ENCODE data around the gene ERC2. TPM values are rescaled to one million over a fixed set of nuclear protein-coding genes. Genes with fewer than 3 reads are reported as not detected.

Gene ERC2
- total RNA-seq, 1 experiment from 2014 or later = 0.90 TPM

DNA sequence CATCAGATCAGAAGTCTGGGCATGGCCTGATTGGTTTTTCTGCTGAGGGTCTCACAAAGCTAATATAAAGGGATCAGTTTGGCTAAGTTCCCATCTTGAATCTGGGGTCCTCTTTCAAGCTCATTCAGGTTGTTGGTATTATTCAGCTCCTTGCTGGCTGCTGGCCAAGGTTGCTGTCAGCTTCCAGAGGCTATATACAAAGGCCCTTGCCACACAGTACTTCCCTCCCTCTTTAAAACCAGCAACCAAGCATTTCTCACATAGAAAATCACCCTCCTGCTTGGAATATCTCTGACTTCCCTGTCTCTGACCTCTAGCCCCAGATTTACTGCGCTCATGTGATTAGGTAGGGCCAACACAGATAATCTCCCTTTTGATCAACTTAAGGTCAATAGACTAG is 442.9 kb downstream of the ERC2 start:
- peak; percentile 40 for DNase-seq (ENCODE audit: low spot score)
- intact Hi-C loops (cut with micrococcal nuclease; ENCODE audit: unreplicated experiment) = no loop called here
- H3K4me1 ChIP-seq (ENCODE audit: insufficient read depth, low read length, poor library complexity, severe bottlenecking) = peaks cover 28% of the 10 kb centered on the region
- POLR2A ChIA-PET (ENCODE audit: low non-redundant PET) = interaction anchor here (0.6 kb wide), 1 partner anchor 39 kb away, joined by 7 read pairs; no protein-coding TSS in a partner anchor
- H3K27me3 ChIP-seq (replicated peaks; ENCODE audit: insufficient read depth, low read depth, low read length, poor library complexity) = no peaks in the 10 kb centered on the region
- no peaks in the 10 kb centered on the region for H3K9me3 ChIP-seq (ENCODE audit: low read depth, low read length, poor library complexity, severe bottlenecking)
- TF ChIP-seq EZH2 (IDR thresholded peaks at IDR 0.05; ENCODE audit: borderline replicate concordance, low read depth, low read length, poor library complexity, severe bottlenecking) = no peak
- TF ChIP-seq, protein P1, sequence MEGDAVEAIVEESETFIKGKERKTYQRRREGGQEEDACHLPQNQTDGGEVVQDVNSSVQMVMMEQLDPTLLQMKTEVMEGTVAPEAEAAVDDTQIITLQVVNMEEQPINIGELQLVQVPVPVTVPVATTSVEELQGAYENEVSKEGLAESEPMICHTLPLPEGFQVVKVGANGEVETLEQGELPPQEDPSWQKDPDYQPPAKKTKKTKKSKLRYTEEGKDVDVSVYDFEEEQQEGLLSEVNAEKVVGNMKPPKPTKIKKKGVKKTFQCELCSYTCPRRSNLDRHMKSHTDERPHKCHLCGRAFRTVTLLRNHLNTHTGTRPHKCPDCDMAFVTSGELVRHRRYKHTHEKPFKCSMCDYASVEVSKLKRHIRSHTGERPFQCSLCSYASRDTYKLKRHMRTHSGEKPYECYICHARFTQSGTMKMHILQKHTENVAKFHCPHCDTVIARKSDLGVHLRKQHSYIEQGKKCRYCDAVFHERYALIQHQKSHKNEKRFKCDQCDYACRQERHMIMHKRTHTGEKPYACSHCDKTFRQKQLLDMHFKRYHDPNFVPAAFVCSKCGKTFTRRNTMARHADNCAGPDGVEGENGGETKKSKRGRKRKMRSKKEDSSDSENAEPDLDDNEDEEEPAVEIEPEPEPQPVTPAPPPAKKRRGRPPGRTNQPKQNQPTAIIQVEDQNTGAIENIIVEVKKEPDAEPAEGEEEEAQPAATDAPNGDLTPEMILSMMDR (conservative IDR thresholded peaks at IDR 0.05; ENCODE audit: low read depth, low read length) = no peak
- no TSS peak for BruUV-seq (replicated peaks)
- no peaks in the 10 kb centered on the region for H3K36me3 ChIP-seq (ENCODE audit: insufficient read depth, low read length, poor library complexity, severe bottlenecking)
- H3K4me3 ChIP-seq (ENCODE audit: low read depth, low read length, poor library complexity, severe bottlenecking) = no peak overlapping the region
- peak overlapping the region; percentile 93 for H3K27ac ChIP-seq (ENCODE audit: low read depth, low read length, poor library complexity, severe bottlenecking)
- CTCF ChIA-PET = no interaction called here

DNA sequence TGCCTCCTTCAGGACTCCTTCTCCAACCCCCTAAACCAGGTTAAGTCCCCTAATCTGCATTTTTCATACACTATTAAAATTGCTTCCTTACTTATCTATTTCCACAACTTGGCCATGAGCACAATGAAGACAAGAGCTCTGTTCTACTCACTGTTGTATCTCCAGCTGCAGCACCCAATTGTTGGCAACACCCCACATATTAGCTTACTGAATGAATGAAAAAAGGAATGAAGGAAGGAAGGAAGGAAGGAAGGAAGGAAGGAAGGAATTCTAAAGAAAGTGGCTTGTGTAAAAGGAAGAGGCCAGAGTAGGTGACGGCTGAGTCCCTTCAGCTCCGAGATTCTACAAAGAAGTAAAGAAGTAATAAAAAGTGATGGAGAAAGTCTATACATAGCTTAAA is 444.7 kb downstream of the ERC2 start:
- H3K4me3 ChIP-seq (ENCODE audit: low read depth, low read length, poor library complexity, severe bottlenecking) = no peak overlapping the region
- POLR2A ChIA-PET (ENCODE audit: low non-redundant PET) = no interaction called here

DNA sequence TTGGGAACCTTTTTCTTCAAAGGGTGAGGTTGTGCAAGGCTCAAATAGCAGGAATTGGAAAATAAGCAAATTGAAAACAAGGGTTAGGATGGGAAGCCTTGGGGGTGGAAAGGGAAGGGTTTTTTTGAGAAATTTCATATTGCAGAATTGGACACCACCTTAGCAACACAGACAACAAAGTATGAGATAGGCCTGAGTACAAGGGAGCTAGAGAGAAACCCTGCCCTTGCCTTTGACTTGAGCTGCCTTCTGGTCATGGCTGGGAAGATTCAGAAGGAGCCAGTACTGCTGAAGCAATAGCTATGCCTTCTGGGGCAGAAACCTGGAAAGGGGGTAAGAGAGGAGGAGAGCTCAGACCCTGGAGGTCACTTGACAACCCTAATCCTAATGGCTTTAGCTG is 445.6 kb downstream of the ERC2 start:
- POLR2A ChIA-PET (ENCODE audit: low non-redundant PET) = no interaction called here
- Histone ChIP-seq H3K27me3 (replicated peaks; ENCODE audit: insufficient read depth, low read depth, low read length, poor library complexity) (no peaks in the 10 kb centered on the region), H3K4me3 (ENCODE audit: low read depth, low read length, poor library complexity, severe bottlenecking) (no peak overlapping the region), H3K4me1 (ENCODE audit: insufficient read depth, low read length, poor library complexity, severe bottlenecking) (peaks cover 28% of the 10 kb centered on the region), H3K27ac (ENCODE audit: low read depth, low read length, poor library complexity, severe bottlenecking) (peak overlapping the region; percentile 81), H3K9me3 (ENCODE audit: low read depth, low read length, poor library complexity, severe bottlenecking) (no peaks in the 10 kb centered on the region), H3K36me3 (ENCODE audit: insufficient read depth, low read length, poor library complexity, severe bottlenecking) (no peaks in the 10 kb centered on the region)
- TF ChIP-seq EZH2 (IDR thresholded peaks at IDR 0.05; ENCODE audit: borderline replicate concordance, low read depth, low read length, poor library complexity, severe bottlenecking) = no peak
- TF ChIP-seq, protein P1 (conservative IDR thresholded peaks at IDR 0.05; ENCODE audit: low read depth, low read length) = no peak
- DNase-seq (ENCODE audit: low spot score) = no peak
- intact Hi-C loops (cut with micrococcal nuclease; ENCODE audit: unreplicated experiment) = no loop called here
- BruUV-seq (replicated peaks) = no TSS peak
- CTCF ChIA-PET = no interaction called here

More for the DNA sequence above, 444.7 kb downstream of the ERC2 start:
- Histone ChIP-seq H3K4me1 (ENCODE audit: insufficient read depth, low read length, poor library complexity, severe bottlenecking) (peaks cover 28% of the 10 kb centered on the region), H3K9me3 (ENCODE audit: low read depth, low read length, poor library complexity, severe bottlenecking) (no peaks in the 10 kb centered on the region), H3K27ac (ENCODE audit: low read depth, low read length, poor library complexity, severe bottlenecking) (peak overlapping the region; percentile 93), H3K27me3 (replicated peaks; ENCODE audit: insufficient read depth, low read depth, low read length, poor library complexity) (no peaks in the 10 kb centered on the region), H3K36me3 (ENCODE audit: insufficient read depth, low read length, poor library complexity, severe bottlenecking) (no peaks in the 10 kb centered on the region)
- no TSS peak for BruUV-seq (replicated peaks)
- intact Hi-C loops (cut with micrococcal nuclease; ENCODE audit: unreplicated experiment) = no loop called here
- no peak for TF ChIP-seq EZH2 (IDR thresholded peaks at IDR 0.05; ENCODE audit: borderline replicate concordance, low read depth, low read length, poor library complexity, severe bottlenecking)
- TF ChIP-seq, protein P1 (conservative IDR thresholded peaks at IDR 0.05; ENCODE audit: low read depth, low read length) = no peak
- CTCF ChIA-PET = interaction anchor here (1.0 kb wide), 1 partner anchor 440 kb away, joined by 6 read pairs; no protein-coding TSS in a partner anchor
- peak; percentile 80 for DNase-seq (ENCODE audit: low spot score)

Measured in A673 (cell line).